ENCODE results near the gene G6PD.
"Not testable (repeated sequence)": the region's sequence is repeated elsewhere in the genome, so short reads cannot be mapped to it uniquely, and the experiment has no call there.

G6PD gene

DNA sequence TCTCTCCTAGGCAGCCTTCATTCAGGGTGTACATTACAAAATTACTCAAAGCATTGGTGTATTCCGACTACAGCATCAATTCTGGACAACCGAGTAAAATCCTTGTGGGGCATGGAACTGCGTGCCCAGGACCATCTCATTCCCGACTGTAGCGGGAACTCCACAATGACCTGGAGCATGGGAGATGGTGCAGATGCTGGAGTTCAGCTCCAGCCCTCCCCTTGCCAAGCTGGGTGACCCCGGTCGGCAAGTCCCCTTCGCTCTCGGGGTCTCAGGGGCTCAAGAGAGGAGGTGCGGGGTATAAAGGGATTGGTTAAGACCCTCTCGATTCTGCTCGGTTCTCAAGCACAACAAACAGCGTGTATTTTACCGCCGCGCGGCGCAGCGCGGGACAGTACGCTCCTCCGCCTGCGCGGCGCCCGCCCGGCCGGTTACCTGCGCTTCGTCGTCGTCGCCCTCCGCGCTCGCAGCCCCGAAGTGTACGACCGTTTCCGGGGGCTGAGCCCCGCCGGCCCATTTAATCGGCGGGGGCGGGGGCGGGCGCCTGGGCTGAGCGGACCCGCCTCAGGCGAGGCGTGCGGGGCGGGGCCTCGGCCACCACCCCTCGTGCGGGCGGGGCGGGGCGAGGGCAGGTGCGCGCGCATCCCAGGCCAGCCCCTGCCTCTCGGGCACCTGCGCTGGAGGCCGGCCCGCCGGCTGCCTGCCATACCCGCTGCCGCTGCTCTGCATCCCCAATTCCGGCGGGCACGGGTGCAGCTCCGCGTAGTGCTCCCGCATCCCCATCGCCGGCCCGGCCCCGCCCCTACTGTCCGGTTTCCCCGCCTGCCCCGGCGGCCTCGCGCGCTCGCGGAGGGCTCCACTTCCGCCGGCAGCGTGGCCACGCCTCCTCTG is at the start of gene G6PD:
Gene G6PD, minus strand, starts transcription at position 493 of the 891 bp plus-strand sequence. CDS start 691 bp downstream, outside the sequence.
- no peaks in the 10 kb centered on the region for H3K27me3 ChIP-seq (ENCODE audit: control insufficient read depth, insufficient read depth, low read length)
- H3K4me3 ChIP-seq (ENCODE audit: low read length), result peak within 1 kb of the TSS; percentile 94
- H3K9me3 ChIP-seq (ENCODE audit: control insufficient read depth, low read depth, low read length), result peaks cover 6% of the 10 kb centered on the region
- H3K9ac ChIP-seq (ENCODE audit: low read length), result peak within 1 kb of the TSS; percentile 74
- H3K27ac ChIP-seq (ENCODE audit: low read length), result peak within 1 kb of the TSS; percentile 16
- peaks cover 7% of the 10 kb centered on the region for H3K36me3 ChIP-seq (ENCODE audit: control insufficient read depth, low read depth, low read length)
- H3K4me1 ChIP-seq (ENCODE audit: control insufficient read depth, low read depth, low read length), result no peaks in the 10 kb centered on the region

DNA sequence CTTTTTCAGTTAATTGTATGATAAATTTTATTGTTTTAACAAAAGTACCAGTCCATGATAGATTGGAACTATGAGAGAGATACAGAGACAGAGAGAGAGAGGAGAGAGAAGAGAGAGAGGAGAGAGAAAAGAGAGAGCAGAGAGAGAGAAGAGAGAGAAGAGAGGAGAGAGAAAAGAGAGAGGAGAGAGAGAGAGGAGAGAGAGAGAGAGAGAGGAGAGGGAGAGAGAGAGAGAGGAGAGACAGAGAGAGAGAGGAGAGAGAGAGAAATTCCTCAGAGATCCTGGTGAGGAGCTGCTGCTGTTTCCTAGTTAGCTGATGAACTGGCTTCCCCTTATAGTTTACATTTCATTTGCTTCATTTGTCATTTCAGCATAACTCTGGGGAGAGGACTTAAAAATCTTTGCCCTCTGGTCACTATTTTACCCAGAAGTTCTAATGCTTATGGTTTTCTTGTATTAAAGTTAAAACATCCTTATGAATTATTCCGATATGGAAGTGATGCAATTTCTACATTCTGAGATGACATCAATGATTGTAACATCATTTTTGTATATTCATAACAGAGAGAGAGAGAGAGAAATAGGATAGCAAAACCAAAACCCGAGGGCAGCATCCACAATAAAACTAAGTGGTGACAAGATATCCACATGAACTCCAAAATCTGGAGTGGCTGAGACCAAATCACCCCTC is 49.1 kb upstream of the G6PD start:
- peaks cover 7% of the 10 kb centered on the region for H3K4me1 ChIP-seq (ENCODE audit: control insufficient read depth, low read depth, low read length)
- no peak overlapping the region for H3K27ac ChIP-seq (ENCODE audit: low read length)
- H3K27me3 ChIP-seq (ENCODE audit: control insufficient read depth, insufficient read depth, low read length), result no peaks in the 10 kb centered on the region
- H3K4me3 ChIP-seq (ENCODE audit: low read length), result no peak overlapping the region
- H3K9ac ChIP-seq (ENCODE audit: low read length), result no peak overlapping the region
- H3K36me3 ChIP-seq (ENCODE audit: control insufficient read depth, low read depth, low read length), result no peaks in the 10 kb centered on the region
- H3K9me3 ChIP-seq (ENCODE audit: control insufficient read depth, low read depth, low read length), result peaks cover 13% of the 10 kb centered on the region

DNA sequence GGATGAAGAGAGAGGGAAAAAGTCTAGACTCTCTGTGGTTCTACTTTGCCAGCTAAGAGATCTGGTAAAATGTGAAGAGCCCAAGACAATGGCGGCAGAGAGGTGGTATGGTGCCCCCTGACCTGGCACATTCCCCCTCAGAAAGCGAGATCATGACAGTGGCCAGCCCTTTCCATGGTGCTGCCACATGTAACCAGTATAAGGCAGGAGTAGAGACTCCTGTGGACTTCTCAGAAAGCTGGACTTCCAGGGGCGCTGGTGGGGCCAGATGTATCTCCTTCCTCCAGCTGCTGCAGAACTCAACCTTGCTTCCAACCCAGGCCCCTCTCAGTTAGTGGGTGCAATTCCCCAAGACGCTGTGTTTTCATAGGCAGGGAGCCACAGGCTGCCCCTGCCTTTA is 47.8 kb upstream of the G6PD start:
- Histone ChIP-seq H3K27ac (ENCODE audit: low read length) (no peak overlapping the region), H3K27me3 (ENCODE audit: control insufficient read depth, insufficient read depth, low read length) (no peaks in the 10 kb centered on the region)

DNA sequence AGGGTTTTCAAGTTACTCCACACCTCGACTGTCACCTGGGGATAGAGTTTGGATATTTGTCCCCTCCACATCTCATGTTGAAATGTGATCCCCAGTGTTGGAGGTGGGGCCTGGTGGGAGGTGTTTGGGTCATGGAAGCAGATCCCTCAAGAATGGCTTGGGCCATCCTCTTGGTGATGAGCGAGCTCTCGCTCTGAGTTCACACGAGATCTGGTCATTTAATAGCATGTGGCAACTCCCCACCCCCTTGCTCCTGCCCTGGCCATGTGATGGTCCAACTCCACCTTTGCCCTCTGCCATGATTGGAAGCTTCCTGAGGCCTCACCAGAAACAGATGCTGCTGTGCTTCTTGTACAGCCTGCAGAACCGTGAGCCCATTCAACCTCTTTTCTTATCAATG is 46.6 kb upstream of the G6PD start:
- peaks cover 7% of the 10 kb centered on the region for H3K4me1 ChIP-seq (ENCODE audit: control insufficient read depth, low read depth, low read length)
- no peaks in the 10 kb centered on the region for H3K36me3 ChIP-seq (ENCODE audit: control insufficient read depth, low read depth, low read length)
- H3K9me3 ChIP-seq (ENCODE audit: control insufficient read depth, low read depth, low read length), result peaks cover 12% of the 10 kb centered on the region
- no peak overlapping the region for H3K27ac ChIP-seq (ENCODE audit: low read length)
- H3K4me3 ChIP-seq (ENCODE audit: low read length), result no peak overlapping the region
- H3K9ac ChIP-seq (ENCODE audit: low read length), result no peak overlapping the region
- no peaks in the 10 kb centered on the region for H3K27me3 ChIP-seq (ENCODE audit: control insufficient read depth, insufficient read depth, low read length)

More for the DNA sequence above, 47.8 kb upstream of the G6PD start:
- Histone ChIP-seq H3K4me1 (ENCODE audit: control insufficient read depth, low read depth, low read length) (peaks cover 7% of the 10 kb centered on the region), H3K9me3 (ENCODE audit: control insufficient read depth, low read depth, low read length) (peaks cover 13% of the 10 kb centered on the region), H3K9ac (ENCODE audit: low read length) (no peak overlapping the region), H3K36me3 (ENCODE audit: control insufficient read depth, low read depth, low read length) (no peaks in the 10 kb centered on the region), H3K4me3 (ENCODE audit: low read length) (no peak overlapping the region)

DNA sequence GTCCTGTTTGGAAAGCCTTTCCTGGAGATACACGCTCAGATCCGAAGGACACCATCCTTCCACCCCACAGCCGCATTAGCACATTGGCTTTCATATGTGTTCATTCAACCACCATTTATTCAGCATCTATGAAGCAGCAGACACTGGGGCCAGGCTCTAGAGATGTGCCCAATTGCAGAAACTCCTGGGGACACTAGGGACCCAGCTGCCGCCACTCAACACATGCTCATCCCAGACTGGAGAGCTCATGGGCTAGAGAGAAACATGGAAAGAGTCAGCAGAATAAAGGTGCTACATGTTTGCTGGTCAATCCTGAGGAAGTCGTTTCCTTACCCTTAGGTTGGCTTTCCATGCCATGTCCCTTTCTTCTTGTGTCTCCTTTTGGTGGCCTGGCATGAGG is 45.9 kb upstream of the G6PD start:
- H3K9ac ChIP-seq (ENCODE audit: low read length), result no peak overlapping the region
- H3K4me3 ChIP-seq (ENCODE audit: low read length), result no peak overlapping the region
- H3K4me1 ChIP-seq (ENCODE audit: control insufficient read depth, low read depth, low read length), result peaks cover 7% of the 10 kb centered on the region
- peaks cover 5% of the 10 kb centered on the region for H3K9me3 ChIP-seq (ENCODE audit: control insufficient read depth, low read depth, low read length)
- no peaks in the 10 kb centered on the region for H3K36me3 ChIP-seq (ENCODE audit: control insufficient read depth, low read depth, low read length)
- no peak overlapping the region for H3K27ac ChIP-seq (ENCODE audit: low read length)
- no peaks in the 10 kb centered on the region for H3K27me3 ChIP-seq (ENCODE audit: control insufficient read depth, insufficient read depth, low read length)

DNA sequence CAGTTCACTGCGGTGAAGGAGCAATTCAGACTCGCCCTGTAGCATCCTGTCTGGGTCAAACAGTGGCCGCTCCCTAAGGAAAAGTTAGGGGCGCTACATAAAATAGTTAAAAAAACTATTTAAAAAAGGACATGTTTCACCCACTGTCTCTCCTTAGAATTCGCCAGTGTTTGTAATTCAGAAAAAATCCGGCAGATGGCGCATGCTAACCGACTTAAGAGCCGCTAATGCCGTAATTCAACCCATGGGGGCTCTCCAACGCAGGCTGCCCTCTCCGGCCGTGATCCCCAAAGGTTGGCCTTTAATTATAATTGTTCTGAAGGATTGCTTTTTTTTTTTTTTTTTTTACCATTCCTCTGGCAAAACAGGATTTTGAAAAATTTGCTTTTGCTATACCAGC is 43.8 kb upstream of the G6PD start:
- H3K36me3 ChIP-seq (ENCODE audit: control insufficient read depth, low read depth, low read length); H3K27me3 ChIP-seq (ENCODE audit: control insufficient read depth, insufficient read depth, low read length); H3K4me1 ChIP-seq (ENCODE audit: control insufficient read depth, low read depth, low read length); H3K27ac ChIP-seq (ENCODE audit: low read length); H3K9me3 ChIP-seq (ENCODE audit: control insufficient read depth, low read depth, low read length); H3K4me3 ChIP-seq (ENCODE audit: low read length); H3K9ac ChIP-seq (ENCODE audit: low read length): not testable (repeated sequence)

DNA sequence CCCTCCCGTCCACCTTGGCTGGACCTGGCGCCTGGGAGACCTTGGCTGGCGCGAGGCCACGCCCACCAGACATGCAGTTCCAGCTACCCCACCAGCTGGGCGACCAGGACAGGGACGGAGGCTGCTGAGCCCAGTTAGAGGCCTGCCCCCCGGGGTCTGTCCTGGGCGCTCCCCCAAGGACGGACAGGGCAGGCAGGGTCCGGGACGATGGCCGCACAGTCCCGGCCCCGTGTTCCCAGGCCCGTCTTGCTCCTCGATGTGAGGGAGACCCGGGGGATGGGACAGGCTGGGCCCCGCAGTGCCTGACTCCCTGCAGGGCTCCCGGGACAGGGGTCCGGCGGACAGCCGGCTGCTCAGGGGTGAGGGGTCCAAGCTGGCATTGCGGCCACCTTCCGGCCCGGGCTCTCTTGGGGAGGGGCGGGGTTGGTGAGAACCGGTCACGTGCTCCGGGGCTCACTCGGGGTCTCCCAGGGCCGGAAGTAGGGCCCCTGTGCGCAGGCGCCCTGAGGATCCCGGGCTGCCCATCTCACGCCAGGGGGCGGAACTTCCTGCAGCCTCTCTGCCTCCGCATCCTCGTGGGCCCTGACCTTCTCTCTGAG is 38.0 kb upstream of the G6PD start, which contains the start of gene CTAG1A:
Gene CTAG1A, plus strand, starts transcription at position 549 of the 599 bp plus-strand sequence. CDS start 74 bp downstream, outside the sequence.
- not testable (repeated sequence) for H3K4me1 ChIP-seq (ENCODE audit: control insufficient read depth, low read depth, low read length); H3K9ac ChIP-seq (ENCODE audit: low read length); H3K27ac ChIP-seq (ENCODE audit: low read length); H3K9me3 ChIP-seq (ENCODE audit: control insufficient read depth, low read depth, low read length); H3K36me3 ChIP-seq (ENCODE audit: control insufficient read depth, low read depth, low read length); H3K4me3 ChIP-seq (ENCODE audit: low read length); H3K27me3 ChIP-seq (ENCODE audit: control insufficient read depth, insufficient read depth, low read length)

DNA sequence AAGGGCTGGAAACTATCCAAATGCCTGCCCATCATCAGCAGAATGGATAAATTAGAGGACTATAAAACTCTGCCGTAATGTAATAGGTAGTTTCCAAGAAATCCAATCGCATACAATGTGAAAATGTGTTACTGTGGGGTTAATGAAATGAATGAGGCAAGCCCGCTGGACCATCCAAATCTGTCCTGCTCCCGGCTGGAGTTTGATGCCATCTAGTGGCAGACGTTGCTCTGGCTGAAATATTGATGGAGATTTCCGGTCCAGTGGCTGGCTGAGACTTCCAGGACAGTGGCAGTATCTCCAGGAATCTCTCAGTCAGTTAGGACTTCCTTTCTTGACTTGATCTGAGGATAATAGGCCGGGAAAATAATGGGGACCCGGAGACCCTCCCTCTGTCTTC is 36.3 kb upstream of the G6PD start:
- H3K36me3 ChIP-seq (ENCODE audit: control insufficient read depth, low read depth, low read length); H3K27me3 ChIP-seq (ENCODE audit: control insufficient read depth, insufficient read depth, low read length); H3K27ac ChIP-seq (ENCODE audit: low read length); H3K9me3 ChIP-seq (ENCODE audit: control insufficient read depth, low read depth, low read length); H3K9ac ChIP-seq (ENCODE audit: low read length); H3K4me1 ChIP-seq (ENCODE audit: control insufficient read depth, low read depth, low read length); H3K4me3 ChIP-seq (ENCODE audit: low read length): not testable (repeated sequence)

DNA sequence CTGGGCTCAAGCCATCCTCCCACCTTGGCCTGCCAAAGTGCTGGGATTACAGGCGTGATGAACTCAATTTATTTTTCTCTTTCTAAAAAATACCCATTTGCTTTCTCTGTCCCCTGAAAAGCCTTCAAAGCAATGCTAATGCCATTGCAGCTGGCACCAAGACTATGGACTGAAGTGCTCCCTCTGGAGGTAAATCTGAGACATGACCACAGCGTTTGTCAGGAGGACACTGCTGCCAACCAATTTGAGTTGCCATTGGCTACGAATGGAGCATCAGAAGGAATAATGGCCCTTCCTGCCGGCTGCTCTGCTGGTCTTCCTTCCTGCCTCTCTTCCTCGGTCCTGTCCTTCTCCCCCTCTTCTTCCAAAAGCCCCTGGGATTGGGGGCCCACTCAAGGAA is 28.4 kb upstream of the G6PD start:
- H3K27me3 ChIP-seq (ENCODE audit: control insufficient read depth, insufficient read depth, low read length); H3K9me3 ChIP-seq (ENCODE audit: control insufficient read depth, low read depth, low read length); H3K36me3 ChIP-seq (ENCODE audit: control insufficient read depth, low read depth, low read length); H3K4me3 ChIP-seq (ENCODE audit: low read length); H3K4me1 ChIP-seq (ENCODE audit: control insufficient read depth, low read depth, low read length); H3K27ac ChIP-seq (ENCODE audit: low read length); H3K9ac ChIP-seq (ENCODE audit: low read length): not testable (repeated sequence)

DNA sequence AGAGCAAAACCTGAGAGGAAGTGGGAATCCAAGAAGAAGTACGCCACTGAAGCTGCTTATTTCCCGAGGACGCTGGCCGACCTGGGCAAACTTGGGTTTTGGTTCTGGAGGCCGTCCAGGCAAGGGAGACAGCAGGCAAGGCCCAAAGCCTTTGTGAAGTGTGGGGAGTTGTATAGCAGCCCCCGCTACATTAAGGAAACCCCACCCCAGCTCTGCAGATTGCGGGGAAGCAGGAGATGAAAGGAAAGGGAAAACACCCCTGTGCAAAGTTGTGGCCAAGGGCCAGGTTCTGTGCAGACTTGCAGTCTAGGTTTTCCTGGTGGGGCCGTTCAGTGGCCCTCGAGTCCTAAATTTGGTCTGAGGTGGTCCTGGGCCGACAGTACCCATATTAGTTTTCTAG is 26.4 kb upstream of the G6PD start:
- not testable (repeated sequence) for H3K4me1 ChIP-seq (ENCODE audit: control insufficient read depth, low read depth, low read length); H3K9ac ChIP-seq (ENCODE audit: low read length)

DNA sequence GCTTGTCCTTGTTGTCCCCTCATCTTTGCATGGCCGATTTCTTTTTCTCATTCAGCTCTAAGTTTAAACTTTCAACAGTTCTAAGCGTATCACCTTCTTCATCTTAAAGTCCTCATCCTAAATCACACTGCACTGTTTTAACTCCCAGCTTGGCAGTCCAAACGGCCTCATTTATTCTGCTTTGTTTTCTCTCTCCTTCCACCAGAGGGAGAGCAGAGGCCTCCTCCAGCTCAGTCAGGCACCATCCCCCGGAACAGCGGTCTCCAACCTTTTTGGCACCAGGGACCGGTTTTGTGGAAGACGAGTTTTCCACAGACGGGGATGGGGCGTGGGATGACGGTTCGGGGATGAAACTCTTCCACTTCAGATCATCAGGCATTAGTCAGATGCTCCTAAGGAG is 23.7 kb upstream of the G6PD start:
- not testable (repeated sequence) for H3K9ac ChIP-seq (ENCODE audit: low read length); H3K36me3 ChIP-seq (ENCODE audit: control insufficient read depth, low read depth, low read length); H3K4me1 ChIP-seq (ENCODE audit: control insufficient read depth, low read depth, low read length); H3K9me3 ChIP-seq (ENCODE audit: control insufficient read depth, low read depth, low read length); H3K27ac ChIP-seq (ENCODE audit: low read length); H3K27me3 ChIP-seq (ENCODE audit: control insufficient read depth, insufficient read depth, low read length); H3K4me3 ChIP-seq (ENCODE audit: low read length)

More for the DNA sequence above, 26.4 kb upstream of the G6PD start:
- not testable (repeated sequence) for H3K4me3 ChIP-seq (ENCODE audit: low read length); H3K27ac ChIP-seq (ENCODE audit: low read length); H3K27me3 ChIP-seq (ENCODE audit: control insufficient read depth, insufficient read depth, low read length); H3K9me3 ChIP-seq (ENCODE audit: control insufficient read depth, low read depth, low read length); H3K36me3 ChIP-seq (ENCODE audit: control insufficient read depth, low read depth, low read length)
